Measurements from ENCODE around the gene SNX24.

DNA sequence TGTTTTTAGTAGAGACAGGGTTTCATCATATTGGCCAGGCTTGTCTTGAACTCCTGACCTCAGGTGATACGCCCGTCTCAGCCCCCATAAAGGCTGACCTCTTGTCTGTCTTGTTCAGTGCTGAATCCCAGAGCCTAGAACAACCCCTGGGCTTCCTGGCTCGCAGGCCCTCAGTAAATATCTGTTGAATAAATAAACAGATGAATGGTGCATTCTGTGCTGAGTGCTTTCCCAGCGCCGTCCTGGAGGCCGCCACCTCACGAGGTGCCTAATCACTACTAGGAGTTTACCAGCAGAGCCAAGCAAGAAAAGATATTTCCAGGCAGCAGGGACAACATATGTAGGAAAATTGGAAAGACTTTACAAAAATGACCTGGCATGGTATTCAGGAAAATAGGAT is 88.5 kb downstream of the SNX24 start:
- TF ChIP-seq EZH2 (IDR thresholded peaks at IDR 0.05; ENCODE audit: low read depth): no peak
- TF ChIP-seq, protein P1, sequence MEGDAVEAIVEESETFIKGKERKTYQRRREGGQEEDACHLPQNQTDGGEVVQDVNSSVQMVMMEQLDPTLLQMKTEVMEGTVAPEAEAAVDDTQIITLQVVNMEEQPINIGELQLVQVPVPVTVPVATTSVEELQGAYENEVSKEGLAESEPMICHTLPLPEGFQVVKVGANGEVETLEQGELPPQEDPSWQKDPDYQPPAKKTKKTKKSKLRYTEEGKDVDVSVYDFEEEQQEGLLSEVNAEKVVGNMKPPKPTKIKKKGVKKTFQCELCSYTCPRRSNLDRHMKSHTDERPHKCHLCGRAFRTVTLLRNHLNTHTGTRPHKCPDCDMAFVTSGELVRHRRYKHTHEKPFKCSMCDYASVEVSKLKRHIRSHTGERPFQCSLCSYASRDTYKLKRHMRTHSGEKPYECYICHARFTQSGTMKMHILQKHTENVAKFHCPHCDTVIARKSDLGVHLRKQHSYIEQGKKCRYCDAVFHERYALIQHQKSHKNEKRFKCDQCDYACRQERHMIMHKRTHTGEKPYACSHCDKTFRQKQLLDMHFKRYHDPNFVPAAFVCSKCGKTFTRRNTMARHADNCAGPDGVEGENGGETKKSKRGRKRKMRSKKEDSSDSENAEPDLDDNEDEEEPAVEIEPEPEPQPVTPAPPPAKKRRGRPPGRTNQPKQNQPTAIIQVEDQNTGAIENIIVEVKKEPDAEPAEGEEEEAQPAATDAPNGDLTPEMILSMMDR (conservative IDR thresholded peaks at IDR 0.05): no peak

Measured in PC-9 (cell line).